OCI-LY7 (cell line): ENCODE measurements around the gene TRMT44. TPM values are rescaled to one million over a fixed set of nuclear protein-coding genes. Genes with fewer than 3 reads are reported as not detected.

ENCODE experiments used
- BruUV-seq: library from RNA; stranded (reverse); fragments of 400-500 nt; replicated peaks from 2 replicates; lab custom pipeline; 2021; lab: Mats Ljungman, UMichigan
- CTCF ChIA-PET: fragments of 300-600 bp; sonication (Branson Sonifier 250); formaldehyde crosslinking; loops from one replicate; lab custom pipeline; 2022; ENCODE audit warnings: antibody characterized with exemption; ENCODE audit not compliant: unreplicated experiment; lab: Charles Lee
- POLR2A ChIA-PET: fragments of 300-600 bp; sonication (Branson Sonifier 250); formaldehyde crosslinking; loops from one replicate; lab custom pipeline; 2022; ENCODE audit warnings: antibody characterized with exemption; lab: Charles Lee
- DNase-seq: peaks from one replicate; pipeline ENCODE4 v3.0.0-alpha.2; 2015; ENCODE audit warnings: low spot score
- H2AFZ ChIP-seq: fragments of 200-600 bp; sonication (generic), shearing (Covaris generic); 2 replicates; pipeline ENCODE4 v1.6.1; 2014; ENCODE audit warnings: mild to moderate bottlenecking, antibody characterized with exemption, low read length, moderate library complexity
- H3K27ac ChIP-seq: fragments of 200-600 bp; sonication (generic); 2 replicates; pipeline ENCODE4 v1.5.1; 2014; ENCODE audit warnings: mixed run types, low read depth, mild to moderate bottlenecking, moderate library complexity, low read length, inconsistent platforms; ENCODE audit not compliant: poor library complexity, severe bottlenecking
- H3K36me3 ChIP-seq: fragments of 200-600 bp; sonication (generic); 2 replicates; pipeline ENCODE4 v1.6.1; 2014; ENCODE audit warnings: mild to moderate bottlenecking, antibody characterized with exemption, low read length, moderate library complexity, mixed read lengths; ENCODE audit not compliant: insufficient read depth
- H3K4me1 ChIP-seq: fragments of 200-600 bp; sonication (generic); 2 replicates; pipeline ENCODE4 v1.5.1; 2014; ENCODE audit warnings: mild to moderate bottlenecking, low read length; ENCODE audit not compliant: insufficient read depth, poor library complexity, severe bottlenecking
- H3K4me2 ChIP-seq: fragments of 200-600 bp; sonication (generic); 2 replicates; pipeline ENCODE4 v1.6.1; 2014; ENCODE audit warnings: mild to moderate bottlenecking, low read length
- H3K4me3 ChIP-seq: fragments of 200-600 bp; sonication (generic); 2 replicates; pipeline ENCODE4 v1.5.1; 2014; ENCODE audit warnings: mild to moderate bottlenecking, low read depth, low read length; ENCODE audit not compliant: poor library complexity, severe bottlenecking
- H3K79me2 ChIP-seq: fragments of 200-600 bp; sonication (generic); 2 replicates; pipeline ENCODE4 v1.6.1; 2016; ENCODE audit warnings: low read depth, mild to moderate bottlenecking, low read length, moderate library complexity, mixed read lengths; ENCODE audit not compliant: insufficient read depth
- H3K9me2 ChIP-seq: fragments of 200-600 bp; sonication (generic); 2 replicates; pipeline ENCODE4 v1.6.1; 2016; ENCODE audit warnings: mild to moderate bottlenecking, low read length, mixed read lengths; ENCODE audit not compliant: insufficient read depth
- H3K9me3 ChIP-seq: fragments of 200-600 bp; sonication (generic); 2 replicates; pipeline ENCODE4 v1.6.1; 2014; ENCODE audit warnings: mild to moderate bottlenecking, mixed run types, low read length, mixed read lengths
- H4K20me1 ChIP-seq: fragments of 200-600 bp; sonication (generic); 2 replicates; pipeline ENCODE4 v1.6.1; 2014; ENCODE audit warnings: mild to moderate bottlenecking, antibody characterized with exemption, low read length, moderate library complexity, mixed read lengths; ENCODE audit not compliant: insufficient read depth
- EZH2phosphoT487 ChIP-seq: fragments of 200-600 bp; sonication (generic); IDR thresholded peaks from 2 replicates; pipeline ENCODE4 v1.6.1; 2018; ENCODE audit warnings: low read depth, borderline replicate concordance, mild to moderate bottlenecking, mixed run types, antibody characterized with exemption, low read length, moderate library complexity, mixed read lengths
- intact Hi-C: fragments of 100-400 bp; cut with micrococcal nuclease; formaldehyde crosslinking; loops from one replicate; pipeline ENCODE4 v1.10.0; 2022; ENCODE audit not compliant: unreplicated experiment
- total RNA-seq, 2 experiments: library from RNA; depleted of rRNA in 1 of 2; stranded (reverse); fragments of >200 nt in 1 of 2; shearing (Covaris generic) in 1 of 2; gene quantifications; 2 replicates each; pipeline ENCODE4 v1.2.3, GENCODE V29; 2014 to 2022
- TF ChIP-seq, protein P1 (sequence below): fragments of 200-600 bp; sonication (generic); conservative IDR thresholded peaks from 2 replicates; pipeline ENCODE4 v1.5.1; 2014; ENCODE audit warnings: mild to moderate bottlenecking, antibody characterized with exemption, low read length, moderate library complexity, mixed read lengths

The TRMT44 gene
- total RNA-seq, 2 experiments from 2014 or later, result 23.0 to 28.3 TPM

- POLR2A ChIA-PET, result interaction anchor here (0.6 to 1.2 kb wide), 2 partner anchors 34 to 77 kb away, joined by 3 to 4 read pairs; no protein-coding TSS in a partner anchor
- H2AFZ ChIP-seq, result peak overlapping the region; percentile 20; the same call in 1 of the 2 replicates
- DNase-seq, result peak; percentile 89
Measured at GRCh38 chr4:8391972-8392371, 48.6 kb upstream of the TRMT44 start.

DNA sequence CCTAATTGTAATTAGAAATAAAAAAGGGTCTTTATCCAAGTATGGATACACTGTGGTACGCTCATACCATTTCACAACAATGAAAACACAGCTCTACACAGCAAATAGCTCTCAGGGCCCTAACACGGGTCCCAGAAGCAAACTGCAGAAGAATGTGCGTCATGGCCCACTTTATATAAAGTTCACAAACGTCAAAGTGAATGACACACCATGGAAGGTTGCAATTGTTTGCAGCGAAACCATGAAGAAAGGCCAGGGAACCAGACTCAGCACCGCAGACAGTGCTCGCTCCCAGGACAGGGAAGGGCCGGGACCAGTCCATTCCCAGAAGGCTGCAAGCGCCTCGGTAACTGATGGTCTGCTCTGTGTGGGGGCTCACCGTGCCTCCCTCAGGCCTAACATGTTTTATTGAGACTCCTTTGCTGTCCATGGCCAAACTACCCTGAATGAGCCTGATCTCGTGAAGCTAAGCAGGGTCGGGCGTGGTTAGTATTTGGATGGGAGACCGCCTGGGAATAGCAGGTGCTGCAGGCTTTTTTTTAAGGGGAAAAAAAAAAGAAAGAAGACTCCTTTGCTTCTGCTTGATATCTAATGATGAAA lies 47.9 kb upstream of the TRMT44 start:
- H3K9me2 ChIP-seq, result no peaks in the 10 kb centered on the region
- intact Hi-C loops, result loop anchor here (1.0 kb wide), 1 partner anchor 193 kb away; the partner anchor contains the start of gene SH3TC1
- POLR2A ChIA-PET, result interaction anchor here (1.4 kb wide), 1 partner anchor 25 kb away, joined by 5 read pairs; no protein-coding TSS in a partner anchor
- H3K4me1 ChIP-seq, result peaks cover 32% of the 10 kb centered on the region
- peak overlapping the region; percentile 51; the same call in 1 of the 2 replicates for H3K4me2 ChIP-seq
- H3K79me2 ChIP-seq, result no peaks in the 10 kb centered on the region
- peak overlapping the region; percentile 20; the same call in 1 of the 2 replicates for H2AFZ ChIP-seq
- CTCF ChIA-PET, result no interaction called here
- peak overlapping the region; percentile 79 for H3K27ac ChIP-seq
- no TSS peak for BruUV-seq
- H4K20me1 ChIP-seq, result no peaks in the 10 kb centered on the region
- peak; percentile 26 for DNase-seq
- TF ChIP-seq, protein P1, sequence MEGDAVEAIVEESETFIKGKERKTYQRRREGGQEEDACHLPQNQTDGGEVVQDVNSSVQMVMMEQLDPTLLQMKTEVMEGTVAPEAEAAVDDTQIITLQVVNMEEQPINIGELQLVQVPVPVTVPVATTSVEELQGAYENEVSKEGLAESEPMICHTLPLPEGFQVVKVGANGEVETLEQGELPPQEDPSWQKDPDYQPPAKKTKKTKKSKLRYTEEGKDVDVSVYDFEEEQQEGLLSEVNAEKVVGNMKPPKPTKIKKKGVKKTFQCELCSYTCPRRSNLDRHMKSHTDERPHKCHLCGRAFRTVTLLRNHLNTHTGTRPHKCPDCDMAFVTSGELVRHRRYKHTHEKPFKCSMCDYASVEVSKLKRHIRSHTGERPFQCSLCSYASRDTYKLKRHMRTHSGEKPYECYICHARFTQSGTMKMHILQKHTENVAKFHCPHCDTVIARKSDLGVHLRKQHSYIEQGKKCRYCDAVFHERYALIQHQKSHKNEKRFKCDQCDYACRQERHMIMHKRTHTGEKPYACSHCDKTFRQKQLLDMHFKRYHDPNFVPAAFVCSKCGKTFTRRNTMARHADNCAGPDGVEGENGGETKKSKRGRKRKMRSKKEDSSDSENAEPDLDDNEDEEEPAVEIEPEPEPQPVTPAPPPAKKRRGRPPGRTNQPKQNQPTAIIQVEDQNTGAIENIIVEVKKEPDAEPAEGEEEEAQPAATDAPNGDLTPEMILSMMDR, result no peak
- TF ChIP-seq EZH2phosphoT487, result no peak
- H3K36me3 ChIP-seq, result no peaks in the 10 kb centered on the region
- no peaks in the 10 kb centered on the region for H3K9me3 ChIP-seq
- H3K4me3 ChIP-seq, result no peak overlapping the region

More at GRCh38 chr4:8391972-8392371, 48.6 kb upstream of the TRMT44 start:
- H3K27ac ChIP-seq, result peak overlapping the region; percentile 79
- BruUV-seq, result no TSS peak
- CTCF ChIA-PET, result no interaction called here
- no peaks in the 10 kb centered on the region for H4K20me1 ChIP-seq
- intact Hi-C loops, result loop anchor here (1.0 to 2.0 kb wide), 2 partner anchors 77 to 193 kb away; partner anchors contain the start of gene SH3TC1
- no peaks in the 10 kb centered on the region for H3K79me2 ChIP-seq
- no peaks in the 10 kb centered on the region for H3K9me2 ChIP-seq
- peaks cover 32% of the 10 kb centered on the region for H3K4me1 ChIP-seq
- no peaks in the 10 kb centered on the region for H3K36me3 ChIP-seq
- no peaks in the 10 kb centered on the region for H3K9me3 ChIP-seq
- H3K4me2 ChIP-seq, result peak overlapping the region; percentile 51
- peak overlapping the region; percentile 12 for H3K4me3 ChIP-seq
- TF ChIP-seq, protein P1, result no peak
- no peak for TF ChIP-seq EZH2phosphoT487

- Histone ChIP-seq H3K4me3 (no peak overlapping the region), H3K36me3 (no peaks in the 10 kb centered on the region), H4K20me1 (no peaks in the 10 kb centered on the region), H2AFZ (no peak overlapping the region), H3K4me1 (peaks cover 41% of the 10 kb centered on the region), H3K79me2 (no peaks in the 10 kb centered on the region), H3K27ac (no peak overlapping the region), H3K9me3 (no peaks in the 10 kb centered on the region), H3K4me2 (no peak overlapping the region), H3K9me2 (no peaks in the 10 kb centered on the region)
- no peak for DNase-seq
- ChIA-PET POLR2A (interaction anchor here (0.8 to 1.4 kb wide), 2 partner anchors 13 to 26 kb away, joined by 3 to 5 read pairs; no protein-coding TSS in a partner anchor), CTCF (no interaction called here)
- TF ChIP-seq EZH2phosphoT487, result no peak
- TF ChIP-seq, protein P1, result no peak
- BruUV-seq, result no TSS peak
- intact Hi-C loops, result no loop called here
Measured at GRCh38 chr4:8393593-8394038, 47.0 kb upstream of the TRMT44 start.
